ENCODE data around the gene SP8.

- TF ChIP-seq GATA2 (IDR thresholded peaks at IDR 0.05; ENCODE audit: low read depth, low read length) (no peak), GATA3 (IDR thresholded peaks at IDR 0.05; ENCODE audit: low read depth, low read length) (no peak)
These were observed 32.7 kb downstream of the SP8 start for GRCh38 chr7:20754001-20754400.

Measured in SH-SY5Y (cell line).